ENCODE data around the gene LRP2BP.

The LRP2BP gene

GRCh38 chr4:185394568-185395237 lies 1.0 kb downstream of the LRP2BP start:
- peak overlapping the region; percentile 95 for H3K27ac ChIP-seq
- TF ChIP-seq CTCF (conservative IDR thresholded peaks at IDR 0.05): no peak

- no peak for TF ChIP-seq CTCF (conservative IDR thresholded peaks at IDR 0.05)
- H3K27ac ChIP-seq: no peak overlapping the region
Measured at GRCh38 chr4:185392156-185392555, 3.6 kb downstream of the LRP2BP start.

- H3K27ac ChIP-seq: no peak overlapping the region
- TF ChIP-seq CTCF (conservative IDR thresholded peaks at IDR 0.05): no peak
Measured at GRCh38 chr4:185390941-185391340, 4.8 kb downstream of the LRP2BP start.

GRCh38 chr4:185387957-185388356 lies 7.8 kb downstream of the LRP2BP start:
- H3K27ac ChIP-seq: no peak overlapping the region

GRCh38 chr4:185384930-185385331 lies 10.8 kb downstream of the LRP2BP start:
- TF ChIP-seq CTCF (conservative IDR thresholded peaks at IDR 0.05): no peak
- peak overlapping the region; percentile 96 for H3K27ac ChIP-seq

More at GRCh38 chr4:185387957-185388356, 7.8 kb downstream of the LRP2BP start:
- no peak for TF ChIP-seq CTCF (conservative IDR thresholded peaks at IDR 0.05)

GRCh38 chr4:185384061-185384460 lies 11.7 kb downstream of the LRP2BP start:
- no peak for TF ChIP-seq CTCF (conservative IDR thresholded peaks at IDR 0.05)
- H3K27ac ChIP-seq: peak overlapping the region; percentile 96

- TF ChIP-seq CTCF (conservative IDR thresholded peaks at IDR 0.05): no peak
- H3K27ac ChIP-seq: peak overlapping the region; percentile 96
Measured at GRCh38 chr4:185383451-185383850, 12.3 kb downstream of the LRP2BP start.
